Activated CD8-positive, alpha-beta memory T cell treated with anti-CD3 and anti-CD28 coated beads for 4 hours (primary cell): ENCODE data around the gene ZNF688.
"Not testable (repeated sequence)": the region's sequence is repeated elsewhere in the genome, so short reads cannot be mapped to it uniquely, and the experiment has no call there.

Experiments used
- DNase-seq, 2 donors: peaks; one replicate each; pipeline ENCODE4 v3.0.0-alpha.2; 2020; ENCODE audit warnings: low read depth in 2 of 2

ZNF688 gene

GRCh38 chr16:30557707-30557956, 13.9 kb downstream of the ZNF688 start:
- no peak for DNase-seq

DNA sequence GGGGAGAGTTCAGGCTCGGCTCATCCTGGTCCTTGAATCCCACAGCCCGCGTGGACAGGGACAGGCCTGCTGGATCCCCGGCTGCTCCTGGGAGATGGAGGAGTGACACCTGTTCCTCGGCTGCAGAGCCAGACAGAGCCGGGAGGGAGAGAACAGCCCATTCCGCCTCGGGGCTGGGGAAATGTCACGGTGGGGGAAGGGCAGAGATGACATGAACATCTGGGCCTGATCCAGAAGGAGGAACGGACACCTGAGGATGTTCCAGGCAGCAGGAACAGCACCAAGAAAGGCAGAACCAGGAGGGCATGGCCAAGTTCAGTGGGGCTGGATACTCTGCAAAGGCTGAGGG, 15.4 kb downstream of the ZNF688 start:
- no peak for DNase-seq

DNA sequence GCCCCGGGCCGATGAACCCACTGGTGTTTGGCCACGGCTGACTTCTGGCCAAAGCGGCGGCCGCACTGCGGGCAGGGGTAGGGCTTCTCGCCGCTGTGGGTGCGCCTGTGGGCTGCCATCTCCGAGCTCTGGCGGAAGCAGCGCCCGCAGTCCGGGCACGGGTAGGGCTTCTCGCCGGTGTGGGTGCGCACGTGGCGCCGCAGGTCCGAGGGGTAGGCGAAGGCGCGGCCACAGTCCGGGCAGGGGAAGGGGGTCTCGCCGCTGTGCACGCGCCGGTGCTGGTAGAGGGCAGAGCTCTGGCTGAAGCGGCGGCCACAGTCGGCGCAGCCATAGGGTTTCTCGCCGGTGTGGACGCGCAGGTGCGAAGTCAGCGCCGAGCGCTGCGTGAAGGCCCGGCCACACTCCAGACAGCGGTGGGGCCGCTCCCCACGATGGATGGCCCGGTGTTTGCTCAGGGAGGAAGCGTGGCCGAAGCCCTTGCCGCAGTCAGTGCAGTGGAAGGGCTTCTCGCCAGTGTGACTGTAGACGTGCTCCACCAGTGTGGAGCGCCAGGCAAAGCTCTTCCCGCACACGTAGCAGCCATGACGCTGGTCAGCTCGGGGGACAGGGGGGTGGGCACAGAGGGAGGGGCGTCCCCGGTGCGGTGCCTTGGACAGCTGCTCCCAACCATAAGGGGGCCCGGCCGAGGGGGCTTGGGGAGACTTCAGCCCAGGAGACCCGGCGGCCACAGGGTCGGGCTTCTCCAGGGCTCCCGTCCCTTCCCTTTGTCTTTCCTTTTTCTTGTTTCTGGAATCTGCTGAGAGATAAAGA, 16.0 kb downstream of the ZNF688 start:
- DNase-seq, result no peak

- no peak for DNase-seq
Observed at GRCh38 chr16:30554557-30555314, 16.8 kb downstream of the ZNF688 start.

DNA sequence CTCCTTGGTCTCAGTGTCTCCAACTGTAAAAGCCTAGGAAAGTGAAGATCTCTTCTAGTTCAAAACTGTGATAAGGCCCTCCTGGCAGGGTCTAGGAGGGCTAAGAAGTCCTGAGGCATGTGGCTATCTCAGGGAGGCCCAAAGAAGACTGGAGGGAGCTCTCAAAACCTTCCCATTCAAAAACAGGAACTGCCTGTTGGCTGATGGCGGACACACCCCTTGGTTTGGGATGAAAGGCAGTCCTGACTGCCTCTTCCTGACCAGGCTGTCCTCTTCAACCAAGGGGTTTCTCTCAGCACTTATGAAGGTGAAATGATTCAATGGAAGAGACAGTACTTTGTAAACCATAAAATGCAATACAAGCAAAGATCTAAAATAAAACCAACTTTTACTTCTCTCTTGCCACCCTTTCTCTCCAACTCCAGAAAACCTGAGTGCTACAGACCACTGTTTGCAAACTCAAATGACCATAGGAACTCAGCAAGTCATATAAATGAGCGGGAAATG, 18.1 kb downstream of the ZNF688 start:
- DNase-seq, result no peak

DNA sequence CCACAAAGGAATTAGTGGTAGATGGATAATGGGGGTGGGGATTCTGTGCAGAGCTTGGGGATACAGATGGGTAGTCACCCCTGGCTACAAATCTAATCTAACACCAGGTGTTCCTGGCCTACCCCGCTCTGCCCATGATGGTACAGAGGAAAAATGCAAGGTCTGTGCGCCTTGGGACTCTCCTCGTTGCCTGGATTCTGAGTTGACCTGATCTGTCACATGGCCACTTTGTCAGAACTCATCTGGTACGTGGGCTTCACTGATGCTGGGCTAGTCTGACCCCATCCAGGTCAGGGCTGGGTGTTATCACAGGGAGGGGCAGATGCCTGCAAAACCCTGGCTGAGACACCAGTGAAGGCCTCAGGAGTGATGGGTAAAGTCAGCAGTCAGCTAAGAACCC, 18.6 kb downstream of the ZNF688 start:
- no peak for DNase-seq

GRCh38 chr16:30551781-30552180, 19.7 kb downstream of the ZNF688 start:
- peak in 1 of 2 donors; percentile 39 for DNase-seq

- DNase-seq, result no peak
Observed at GRCh38 chr16:30548416-30549253, 22.9 kb downstream of the ZNF688 start.

DNA sequence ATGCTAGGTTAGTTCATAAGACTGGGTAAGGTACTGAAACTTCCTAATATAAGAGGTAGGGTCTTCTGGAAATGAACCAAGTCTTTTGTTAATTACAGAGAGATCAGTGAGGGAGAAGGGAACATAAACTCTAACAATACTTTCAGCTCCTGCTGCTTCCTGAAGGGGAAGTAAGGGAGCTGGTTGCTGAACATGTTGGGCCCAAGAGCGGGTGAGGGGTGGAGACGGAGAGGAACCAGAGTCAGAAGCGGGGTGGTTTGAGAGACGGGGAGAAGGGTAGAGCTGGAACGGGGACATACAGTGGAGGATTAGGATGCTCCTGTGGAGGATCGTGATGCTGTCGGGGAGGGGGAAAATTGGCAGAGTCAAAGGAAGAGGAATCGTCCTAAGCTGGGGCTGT, 25.4 kb downstream of the ZNF688 start:
- no peak for DNase-seq

GRCh38 chr16:30543067-30543466, 28.4 kb downstream of the ZNF688 start:
- no peak for DNase-seq

DNA sequence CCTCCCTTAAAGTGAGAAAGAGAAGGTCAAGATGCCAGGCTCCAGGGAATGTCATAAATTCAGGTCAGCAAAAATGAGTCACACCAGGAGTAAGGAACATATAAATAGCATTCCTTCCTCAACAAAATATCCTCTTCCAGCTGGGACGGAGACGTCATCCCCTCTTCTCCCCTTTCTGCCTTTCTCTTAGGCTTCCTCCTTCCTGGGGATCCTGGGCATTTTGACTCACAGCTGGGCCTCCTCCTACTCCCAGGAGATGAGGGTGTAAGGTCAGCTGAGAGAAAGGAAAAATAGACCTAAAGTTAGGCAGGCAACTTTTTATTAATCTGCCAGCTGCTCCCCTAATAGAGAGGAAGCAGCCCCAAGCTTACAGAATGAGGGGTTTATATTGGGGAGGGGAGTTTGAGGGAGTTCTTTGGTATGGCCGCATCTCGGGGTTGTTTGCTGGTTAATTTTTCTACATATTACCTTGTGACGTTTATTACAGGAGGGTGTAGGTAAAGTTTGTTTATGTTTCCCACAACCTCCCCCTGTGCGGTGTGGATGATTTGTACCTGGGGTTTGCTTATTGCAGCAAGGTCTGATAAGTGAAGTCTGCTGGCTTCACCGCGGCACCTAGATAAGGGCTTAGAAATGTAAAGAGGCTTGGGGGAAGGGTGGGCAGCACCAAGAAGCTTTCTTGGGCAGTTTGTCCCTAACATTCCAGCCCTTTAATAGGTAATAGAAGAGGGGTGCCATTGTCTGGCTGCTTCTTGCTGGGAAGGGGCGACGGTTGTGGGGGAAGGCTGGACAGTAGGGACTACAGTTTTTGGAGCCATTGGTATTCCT, 29.8 kb downstream of the ZNF688 start:
- DNase-seq, result no peak

- not testable (repeated sequence) for DNase-seq
Observed at GRCh38 chr16:30540916-30541464, 30.5 kb downstream of the ZNF688 start.

GRCh38 chr16:30539986-30540526, 31.5 kb downstream of the ZNF688 start:
- not testable (repeated sequence) for DNase-seq

DNA sequence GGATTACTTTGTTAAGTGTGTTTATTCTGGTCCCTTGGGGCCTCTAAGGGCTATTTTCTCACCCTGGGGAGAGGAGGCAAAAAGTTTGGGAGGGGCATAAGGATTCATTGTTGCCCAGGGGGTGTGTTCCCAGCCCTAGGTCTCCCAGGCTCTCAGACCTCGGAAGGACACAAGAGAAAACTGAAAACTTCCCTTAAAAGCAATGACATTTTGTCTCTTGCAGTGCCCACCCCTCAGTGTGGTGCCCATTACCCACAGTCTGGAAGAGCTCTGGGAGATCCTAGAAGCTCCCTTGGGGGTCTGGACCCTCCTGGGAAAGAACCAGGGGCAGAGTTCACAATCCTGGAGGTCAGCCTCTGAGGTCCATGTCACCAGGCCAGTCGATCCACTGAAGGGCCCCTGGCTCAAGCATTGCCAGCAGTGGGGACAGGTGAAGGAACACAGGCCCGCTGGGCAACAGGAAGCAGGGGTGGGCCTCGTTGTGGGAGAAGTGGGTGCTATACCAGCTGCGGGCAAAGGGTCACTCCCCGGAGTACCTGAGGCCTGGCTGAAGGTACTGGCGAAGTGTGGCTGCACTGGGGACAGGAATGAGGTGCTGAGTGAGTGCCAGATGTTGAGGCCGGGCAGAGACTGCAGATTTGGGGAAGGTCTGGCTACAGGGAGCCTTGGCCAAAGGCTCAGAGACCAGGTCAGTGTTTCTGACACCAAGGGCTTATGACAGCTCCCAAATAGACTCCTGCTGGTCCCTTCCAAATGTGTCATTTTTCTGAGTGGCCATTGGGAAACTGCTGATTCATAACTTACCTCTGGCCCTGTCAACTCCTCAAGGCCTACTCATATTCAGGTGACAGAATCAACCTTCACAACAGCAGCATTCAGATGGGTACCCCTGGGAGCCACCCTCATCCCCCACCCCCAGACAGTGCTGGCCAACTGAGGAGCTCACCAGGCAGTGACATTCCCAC, 32.2 kb downstream of the ZNF688 start:
- DNase-seq, result no peak

- not testable (repeated sequence) for DNase-seq
Observed at GRCh38 chr16:30536391-30537024, 35.0 kb downstream of the ZNF688 start.

GRCh38 chr16:30535777-30536190, 35.7 kb downstream of the ZNF688 start:
- peak; percentile 36 to 41 for DNase-seq

GRCh38 chr16:30535106-30535776, 36.3 kb downstream of the ZNF688 start:
- DNase-seq, result peak in 1 of 2 donors; percentile 17

DNA sequence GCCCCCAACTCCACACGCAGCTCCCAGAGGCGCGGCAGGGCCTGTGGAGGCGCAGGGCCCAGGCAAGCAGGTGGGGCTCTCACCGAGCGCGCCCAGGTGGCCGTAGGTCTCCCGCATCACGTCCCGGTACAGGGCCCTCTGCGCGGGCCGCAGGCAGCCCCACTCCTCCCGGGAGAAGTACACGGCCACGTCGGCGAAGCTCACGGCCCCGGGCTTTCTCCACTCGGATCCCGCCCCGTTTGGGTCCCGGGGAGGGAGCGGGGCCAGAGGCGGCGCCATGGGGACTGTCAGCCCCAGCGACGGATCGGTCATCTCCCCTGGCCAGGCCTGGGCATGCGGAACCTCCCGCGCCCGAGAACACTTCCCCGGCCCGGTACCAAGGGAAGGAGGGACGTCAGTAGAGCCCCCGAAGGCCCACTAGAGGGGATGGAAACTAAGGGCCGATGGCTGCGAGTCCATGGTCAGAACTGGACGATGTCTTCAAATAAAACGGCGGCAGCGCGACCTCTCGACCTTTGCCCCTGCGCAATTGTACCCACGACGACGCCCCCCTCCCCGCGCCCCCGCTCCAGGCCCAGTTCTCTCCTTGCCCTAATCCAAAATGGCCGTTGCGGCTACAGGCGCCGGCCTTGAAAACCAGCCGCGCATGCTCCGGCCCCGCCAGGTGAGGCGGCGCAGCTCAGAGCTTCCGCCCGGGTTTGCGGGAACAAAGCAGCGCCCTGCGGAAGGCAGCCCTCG, 37.0 kb downstream of the ZNF688 start, which contains the start of gene ZNF747:
Gene ZNF747, minus strand, starts transcription at position 491 of the 738 bp plus-strand sequence. Its CDS starts 179 bp downstream, at position 312.
- DNase-seq, result peak; percentile 84 to 86
